HCT116 (cell line): ENCODE results near the gene BTNL9. TPM values are rescaled to one million over a fixed set of nuclear protein-coding genes. Genes with fewer than 3 reads are reported as not detected.

Source experiments
- ATAC-seq: fragments of 200-7000 bp; cut with Tn5 transposase; 2 replicates; pipeline ENCODE4 v1.9.1; 2020; ENCODE audit warnings: mild to moderate bottlenecking, moderate library complexity
- BruUV-seq: library from RNA; stranded (reverse); fragments of 400-500 nt; replicated peaks from 2 replicates; lab custom pipeline; 2021; lab: Mats Ljungman, UMichigan
- CTCF ChIA-PET: fragments of 300-600 bp; sonication (Branson Sonifier 250); formaldehyde crosslinking; loops from one replicate; lab custom pipeline; 2021; ENCODE audit warnings: antibody characterized with exemption; lab: Charles Lee
- POLR2A ChIA-PET: fragments of 300-600, 350-600 bp; sonication (Branson Sonifier 250); formaldehyde crosslinking; loops from one replicate; lab custom pipeline; 2021; ENCODE audit warnings: antibody characterized with exemption; lab: Charles Lee
- RAD21 ChIA-PET, 2 experiments: fragments of 300-600 bp; sonication (Branson Sonifier 250); formaldehyde crosslinking; loops; one replicate each; lab custom pipeline; 2023; ENCODE audit warnings: low total read pairs in 2 of 2; ENCODE audit not compliant: uncharacterized antibody in 2 of 2, unreplicated experiment in 2 of 2, low non-redundant PET in 1 of 2; lab: Charles Lee
- DNase-seq: peaks from one replicate; pipeline ENCODE4 v3.0.0-alpha.2; 2010; ENCODE audit warnings: low read depth, low spot score
- H2AFZ ChIP-seq: fragments of 200-600 bp; shearing (Covaris generic), sonication (generic); 2 replicates; pipeline ENCODE4 v1.6.1; 2017; ENCODE audit warnings: low read depth, mixed run types, mixed read lengths, antibody characterized with exemption, low read length; ENCODE audit not compliant: poor library complexity, severe bottlenecking
- H3K27ac ChIP-seq: 2 replicates; pipeline ENCODE4 v1.5.1; 2012; ENCODE audit warnings: low read depth, low read length
- H3K27me3 ChIP-seq: fragments of 200-600 bp; sonication (generic); 2 replicates; pipeline ENCODE4 v1.6.1; 2016; ENCODE audit warnings: mixed run types, low read length, mixed read lengths; ENCODE audit not compliant: insufficient read depth
- H3K36me3 ChIP-seq, 2 experiments: fragments of 200-500 bp in 1 of 2; fragments of 200-600 bp in 1 of 2; sonication (Bioruptor generic) in 1 of 2; sonication (generic) in 1 of 2; 2 replicates each; pipeline versions ENCODE4 v1.5.1 to v1.6.1; 2014 to 2016; ENCODE audit warnings: low read length in 2 of 2, inconsistent platforms in 1 of 2, mixed read lengths in 1 of 2, mixed run types in 1 of 2; ENCODE audit not compliant: insufficient read depth in 2 of 2, control insufficient read depth in 1 of 2
- H3K4me1 ChIP-seq, 2 experiments: fragments of 200-600 bp in 1 of 2; sonication (generic) in 1 of 2; 2 replicates each; pipeline versions ENCODE4 v1.5.1 to v1.6.1; 2012 to 2017; ENCODE audit warnings: low read length in 2 of 2, inconsistent platforms in 1 of 2, mild to moderate bottlenecking in 1 of 2, mixed read lengths in 1 of 2, mixed run types in 1 of 2, moderate library complexity in 1 of 2; ENCODE audit not compliant: insufficient read depth in 2 of 2, control insufficient read depth in 1 of 2
- H3K4me2 ChIP-seq: fragments of 200-600 bp; sonication (generic); 2 replicates; pipeline ENCODE4 v1.6.1; 2017; ENCODE audit warnings: mixed run types, low read length, mixed read lengths
- H3K4me3 ChIP-seq, 2 experiments: fragments of 200-600 bp in 1 of 2; sonication (generic) in 1 of 2; replicated peaks in 1 of 2; 2 replicates each; pipeline ENCODE4 v1.5.1; 2011 to 2016; ENCODE audit warnings: low read length in 2 of 2, control low read depth in 1 of 2, low read depth in 1 of 2, mild to moderate bottlenecking in 1 of 2, mixed read lengths in 1 of 2, mixed run types in 1 of 2
- H3K79me2 ChIP-seq: fragments of 200-600 bp; sonication (generic); 2 replicates; pipeline ENCODE4 v1.6.1; 2017; ENCODE audit warnings: mild to moderate bottlenecking, mixed run types, low read length, moderate library complexity, mixed read lengths; ENCODE audit not compliant: insufficient read depth
- H3K9ac ChIP-seq: fragments of 200-600 bp; sonication (generic); 2 replicates; pipeline ENCODE4 v1.6.1; 2016; ENCODE audit warnings: low read length, mixed read lengths
- H3K9me2 ChIP-seq: fragments of 200-600 bp; sonication (generic), shearing (Covaris generic); 2 replicates; pipeline ENCODE4 v1.6.1; 2017; ENCODE audit warnings: mixed run types, mild to moderate bottlenecking, moderate library complexity; ENCODE audit not compliant: insufficient read depth
- H3K9me3 ChIP-seq, 2 experiments: fragments of 200-500 bp in 1 of 2; fragments of 200-600 bp in 1 of 2; sonication (Bioruptor generic) in 1 of 2; sonication (generic) in 1 of 2; 2 replicates each; pipeline ENCODE4 v1.6.1; 2014 to 2017; ENCODE audit warnings: low read length in 2 of 2, mixed read lengths in 2 of 2, inconsistent platforms in 1 of 2, low read depth in 1 of 2, mild to moderate bottlenecking in 1 of 2, mixed run types in 1 of 2, moderate library complexity in 1 of 2; ENCODE audit not compliant: control insufficient read depth in 1 of 2, insufficient read depth in 1 of 2
- H4K20me1 ChIP-seq: fragments of 200-600 bp; sonication (generic), shearing (Covaris generic); 2 replicates; pipeline ENCODE4 v1.6.1; 2017; ENCODE audit warnings: mixed run types, mild to moderate bottlenecking, moderate library complexity; ENCODE audit not compliant: insufficient read depth
- ATF3 ChIP-seq: IDR thresholded peaks from 2 replicates; pipeline ENCODE4 v1.6.1; 2012
- CBX3 ChIP-seq: IDR thresholded peaks from 2 replicates; pipeline ENCODE4 v1.6.1; 2012; ENCODE audit warnings: low read depth
- CEBPB ChIP-seq: IDR thresholded peaks from 2 replicates; pipeline ENCODE4 v1.6.1; 2012; ENCODE audit warnings: low read depth
- EGR1 ChIP-seq: IDR thresholded peaks from 2 replicates; pipeline ENCODE4 v1.6.1; 2012; ENCODE audit warnings: low read depth
- ELF1 ChIP-seq: IDR thresholded peaks from 2 replicates; pipeline ENCODE4 v1.6.1; 2012; ENCODE audit warnings: low read depth, borderline replicate concordance
- EZH2 ChIP-seq: fragments of 200-600 bp; sonication (generic); IDR thresholded peaks from 2 replicates; pipeline ENCODE4 v1.6.1; 2017; ENCODE audit warnings: antibody characterized with exemption, mixed run types
- EZH2phosphoT487 ChIP-seq: fragments of 200-600 bp; IDR thresholded peaks from 2 replicates; pipeline ENCODE4 v1.6.1; 2018; ENCODE audit warnings: antibody characterized with exemption, borderline replicate concordance
- FOSL1 ChIP-seq: IDR thresholded peaks from 2 replicates; pipeline ENCODE4 v1.6.1; 2012; ENCODE audit warnings: low read depth
- MAX ChIP-seq: IDR thresholded peaks from 2 replicates; pipeline ENCODE4 v1.6.1; 2012
- POLR2A ChIP-seq: IDR thresholded peaks from 2 replicates; pipeline ENCODE4 v1.7.0; 2011; ENCODE audit warnings: borderline replicate concordance; ENCODE audit not compliant: insufficient read depth, insufficient read length; ENCODE audit errors: extremely low read depth
- POLR2AphosphoS5 ChIP-seq: IDR thresholded peaks from 2 replicates; pipeline ENCODE4 v1.6.1; 2011; ENCODE audit warnings: mild to moderate bottlenecking, low read depth, low read length, moderate library complexity
- REST ChIP-seq: IDR thresholded peaks from 2 replicates; pipeline ENCODE4 v1.6.1; 2012; ENCODE audit warnings: low read depth
- SIN3A ChIP-seq: IDR thresholded peaks from 2 replicates; pipeline ENCODE4 v1.6.1; 2012; ENCODE audit warnings: low read depth
- SRF ChIP-seq: IDR thresholded peaks from 2 replicates; pipeline ENCODE4 v1.6.1; 2012; ENCODE audit warnings: low read depth
- TCF7L2 ChIP-seq: IDR thresholded peaks from 2 replicates; pipeline ENCODE4 v1.7.0; 2011; ENCODE audit warnings: borderline replicate concordance, inconsistent platforms; ENCODE audit not compliant: insufficient read depth, insufficient read length; ENCODE audit errors: extremely low read depth
- ZBTB33 ChIP-seq: IDR thresholded peaks from 2 replicates; pipeline ENCODE4 v1.6.1; 2011; ENCODE audit warnings: mild to moderate bottlenecking, low read length, moderate library complexity; ENCODE audit not compliant: insufficient replicate concordance; ENCODE audit errors: extremely low read depth
- ZFX ChIP-seq: fragments of 450-650 bp; IDR thresholded peaks from 2 replicates; pipeline ENCODE4 v1.6.1; 2017
- ZNF274 ChIP-seq: fragments of 200-500 bp; sonication (Bioruptor generic); IDR thresholded peaks from 2 replicates; pipeline ENCODE4 v1.6.1; 2014; ENCODE audit warnings: mild to moderate bottlenecking, low read depth, low read length, inconsistent platforms
- intact Hi-C: fragments of 100-400 bp; cut with micrococcal nuclease; formaldehyde crosslinking; loops from 2 replicates; pipeline ENCODE4 v1.10.0; 2022
- total RNA-seq: library from RNA; stranded (reverse); gene quantifications from one replicate; pipeline ENCODE4 v1.2.1, GENCODE V29; 2021; ENCODE audit not compliant: unreplicated experiment

The BTNL9 gene
- total RNA-seq, 1 experiment from 2014 or later: 11.7 TPM

- no peak for TF ChIP-seq ELF1
- TF ChIP-seq CEBPB: no peak
- no peak for TF ChIP-seq EZH2
- no peak for TF ChIP-seq EZH2phosphoT487
- no peak for TF ChIP-seq ATF3
- no peak for TF ChIP-seq MAX
- TF ChIP-seq ZFX: no peak
- TF ChIP-seq CBX3: peak; percentile 44; the same call in 1 of the 2 replicates
- TF ChIP-seq SRF: no peak
- TF ChIP-seq POLR2AphosphoS5: no peak
- no peak for TF ChIP-seq ZNF274
- no peak for TF ChIP-seq ZBTB33
Observed at GRCh38 chr5:181088289-181088688, 48.2 kb downstream of the BTNL9 start (continued).

- no peak for DNase-seq
- intact Hi-C loops: no loop called here
- Histone ChIP-seq H4K20me1 (no peaks in the 10 kb centered on the region), H3K9ac (no peak overlapping the region), H3K9me2 (no peaks in the 10 kb centered on the region), H3K4me3 (no peak overlapping the region), H3K4me2 (no peak overlapping the region), H3K9me3 (no peaks in the 10 kb centered on the region), H3K27ac (no peak overlapping the region), H3K36me3 (no peaks in the 10 kb centered on the region), H3K27me3 (no peaks in the 10 kb centered on the region)
- CTCF ChIA-PET: no interaction called here
- ATAC-seq: no peak
- POLR2A ChIA-PET: no interaction called here
- RAD21 ChIA-PET: no interaction called here
- BruUV-seq: no TSS peak
- TF ChIP-seq EZH2 (no peak), POLR2A (no peak), ATF3 (no peak), ZFX (no peak), EGR1 (no peak), ZNF274 (no peak), CEBPB (no peak), FOSL1 (no peak), SIN3A (no peak), REST (no peak), EZH2phosphoT487 (no peak), ZBTB33 (no peak), TCF7L2 (no peak)
- TF ChIP-seq, all 23 proteins: peak for 0
- no peak overlapping the region for H2AFZ ChIP-seq
- H3K4me1 ChIP-seq: no peaks in the 10 kb centered on the region
- H3K79me2 ChIP-seq: no peaks in the 10 kb centered on the region
Observed at GRCh38 chr5:181092428-181092827, 52.4 kb downstream of the BTNL9 start.
